Fibroblast of villous mesenchyme (primary cell): ENCODE results near the gene BCL7A. TPM values are rescaled to one million over a fixed set of nuclear protein-coding genes. Genes with fewer than 3 reads are reported as not detected.

ENCODE experiments used
- DNase-seq: peaks from one replicate; pipeline ENCODE4 v3.0.0-alpha.2; 2010; ENCODE audit warnings: low read depth
- H3K4me3 ChIP-seq: 2 replicates; pipeline ENCODE4 v1.5.1; 2011; ENCODE audit warnings: low read depth, mild to moderate bottlenecking, low read length
- CTCF ChIP-seq: IDR thresholded peaks from 2 replicates; pipeline ENCODE4 v1.5.1; 2012; ENCODE audit warnings: low read depth, mild to moderate bottlenecking, low read length; ENCODE audit not compliant: insufficient read depth
- total RNA-seq: library from RNA; depleted of rRNA; stranded (reverse); fragments of >200 nt; gene quantifications from 2 replicates; pipeline ENCODE4 v1.2.3, GENCODE V29; 2012

Gene BCL7A
- total RNA-seq, 1 donor = 3.9 TPM

GRCh38 chr12:122097584-122097926 lies 75.9 kb downstream of the BCL7A start:
- no peak for TF ChIP-seq CTCF
- DNase-seq = peak; percentile 50

GRCh38 chr12:122097927-122098756 lies 76.5 kb downstream of the BCL7A start:
- peak; percentile 78 for DNase-seq
- no peak for TF ChIP-seq CTCF
- H3K4me3 ChIP-seq = no peak overlapping the region

More at GRCh38 chr12:122097584-122097926, 75.9 kb downstream of the BCL7A start:
- no peak overlapping the region for H3K4me3 ChIP-seq

- DNase-seq = no peak
- H3K4me3 ChIP-seq = no peak overlapping the region
- no peak for TF ChIP-seq CTCF
Measured at GRCh38 chr12:122099280-122099749, 77.6 kb downstream of the BCL7A start.

GRCh38 chr12:122099856-122100255 lies 78.2 kb downstream of the BCL7A start:
- no peak for TF ChIP-seq CTCF
- no peak for DNase-seq
- no peak overlapping the region for H3K4me3 ChIP-seq

GRCh38 chr12:122100568-122100967 lies 78.9 kb downstream of the BCL7A start:
- DNase-seq = no peak
- no peak overlapping the region for H3K4me3 ChIP-seq
- TF ChIP-seq CTCF = no peak

GRCh38 chr12:122102331-122102730 lies 80.6 kb downstream of the BCL7A start:
- no peak for TF ChIP-seq CTCF
- peak; percentile 55 for DNase-seq
- no peak overlapping the region for H3K4me3 ChIP-seq
